PC-9 (cell line): ENCODE results near the gene GALT. TPM values are rescaled to one million over a fixed set of nuclear protein-coding genes. Genes with fewer than 3 reads are reported as not detected.

Experiments
- BruUV-seq: library from RNA; stranded (reverse); fragments of 400-500 nt; replicated peaks from 2 replicates; lab custom pipeline; 2021; lab: Mats Ljungman, UMichigan
- CTCF ChIA-PET: fragments of 300-600 bp; sonication (Branson Sonifier 250); formaldehyde crosslinking; loops from one replicate; lab custom pipeline; 2022; ENCODE audit warnings: antibody characterized with exemption; lab: Charles Lee
- POLR2A ChIA-PET: fragments of 300-600 bp; sonication (Branson Sonifier 250); formaldehyde crosslinking; loops from one replicate; lab custom pipeline; 2022; ENCODE audit warnings: antibody characterized with exemption; ENCODE audit not compliant: unreplicated experiment; lab: Charles Lee
- DNase-seq, 2 experiments: peaks; one replicate each; pipeline versions ENCODE4 v3.0.0 to v3.0.0-alpha.2; 2015 to 2022; ENCODE audit warnings: mixed read lengths in 1 of 2
- H2AFZ ChIP-seq: fragments of 200-600 bp; sonication (generic); 2 replicates; pipeline ENCODE4 v1.8.1; 2017; ENCODE audit warnings: antibody characterized with exemption
- H3F3A ChIP-seq: fragments of 200-600 bp; sonication (generic); 2 replicates; pipeline ENCODE4 v1.8.1; 2017; ENCODE audit warnings: antibody characterized with exemption, mild to moderate bottlenecking, low read depth; ENCODE audit not compliant: insufficient read depth
- H3K27ac ChIP-seq: fragments of 200-600 bp; sonication (generic); 2 replicates; pipeline ENCODE4 v1.6.1; 2016; ENCODE audit warnings: mixed run types
- H3K27me3 ChIP-seq: fragments of 200-600 bp; sonication (generic); 2 replicates; pipeline ENCODE4 v1.6.1; 2016; ENCODE audit warnings: low read depth, mixed run types; ENCODE audit not compliant: insufficient read depth
- H3K36me3 ChIP-seq: fragments of 200-600 bp; sonication (generic); 2 replicates; pipeline ENCODE4 v1.6.1; 2016; ENCODE audit warnings: low read depth, mixed run types
- H3K4me1 ChIP-seq: fragments of 200-600 bp; sonication (generic); replicated peaks from 2 replicates; pipeline ENCODE4 v1.6.1; 2016; ENCODE audit warnings: mixed run types; ENCODE audit not compliant: insufficient read depth
- H3K4me2 ChIP-seq: fragments of 200-600 bp; sonication (generic); 2 replicates; pipeline ENCODE4 v1.6.1; 2017; ENCODE audit warnings: mixed run types
- H3K4me3 ChIP-seq: fragments of 200-600 bp; sonication (generic); 2 replicates; pipeline ENCODE4 v1.6.1; 2016; ENCODE audit warnings: mixed run types
- H3K79me2 ChIP-seq: fragments of 200-600 bp; sonication (generic); 2 replicates; pipeline ENCODE4 v1.6.1; 2017; ENCODE audit warnings: low read depth, mixed run types
- H3K9me2 ChIP-seq: fragments of 200-600 bp; sonication (generic); 2 replicates; pipeline ENCODE4 v1.8.1; 2017; ENCODE audit warnings: mild to moderate bottlenecking; ENCODE audit not compliant: insufficient read depth
- H3K9me3 ChIP-seq: fragments of 200-600 bp; sonication (generic); 2 replicates; pipeline ENCODE4 v1.8.1; 2016; ENCODE audit warnings: low read depth; ENCODE audit not compliant: insufficient read depth
- H4K20me1 ChIP-seq: fragments of 200-600 bp; sonication (generic); 2 replicates; pipeline ENCODE4 v1.8.1; 2017; ENCODE audit not compliant: insufficient read depth
- EZH2 ChIP-seq: fragments of 200-600 bp; sonication (generic); IDR thresholded peaks from 2 replicates; pipeline ENCODE4 v1.8.0; 2017; ENCODE audit warnings: antibody characterized with exemption, low read depth
- intact Hi-C: fragments of 100-400 bp; cut with micrococcal nuclease; formaldehyde crosslinking; loops from one replicate; pipeline ENCODE4 v1.10.0; 2022; ENCODE audit not compliant: unreplicated experiment
- total RNA-seq: library from RNA; stranded (reverse); gene quantifications from 2 replicates; pipeline ENCODE4 v1.2.3, GENCODE V29; 2021
- TF ChIP-seq, protein P1 (sequence below): fragments of 200-600 bp; sonication (generic); conservative IDR thresholded peaks from 2 replicates; pipeline ENCODE4 v1.6.1; 2017; ENCODE audit warnings: mixed run types, antibody characterized with exemption, mild to moderate bottlenecking, moderate library complexity

Gene GALT
- total RNA-seq, 1 experiment from 2014 or later, result 18.2 TPM

DNA sequence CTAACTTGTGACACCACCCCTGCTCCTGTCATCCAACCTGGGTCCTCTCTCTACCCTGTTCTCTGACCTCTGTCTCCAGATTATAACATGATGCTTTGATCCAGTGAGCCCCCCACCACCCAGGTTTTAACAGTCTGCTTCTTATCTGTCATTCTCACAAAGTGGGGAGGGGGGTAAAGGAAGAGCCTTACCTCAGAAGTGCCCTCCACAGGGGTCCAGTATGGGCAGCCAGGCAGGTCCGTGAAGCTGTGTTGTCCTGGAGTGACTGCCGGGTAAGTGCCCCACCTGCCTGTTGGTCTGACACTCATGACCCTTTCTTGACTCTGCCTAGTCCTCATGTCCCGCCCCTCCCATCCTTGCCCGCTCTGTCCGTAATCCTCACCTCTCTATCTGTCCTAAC lies 8.9 kb downstream of the GALT start:
- Histone ChIP-seq H3K79me2 (no peaks in the 10 kb centered on the region), H3K4me1 (peaks cover 8% of the 10 kb centered on the region), H3F3A (peaks cover 7% of the 10 kb centered on the region; the same call in 1 of the 2 replicates), H3K27me3 (no peaks in the 10 kb centered on the region), H3K9me2 (no peaks in the 10 kb centered on the region), H3K4me3 (no peak overlapping the region), H2AFZ (no peak overlapping the region), H3K4me2 (no peak overlapping the region), H3K9me3 (no peaks in the 10 kb centered on the region), H3K36me3 (no peaks in the 10 kb centered on the region), H3K27ac (no peak overlapping the region), H4K20me1 (no peaks in the 10 kb centered on the region)
- no TSS peak for BruUV-seq
- no peak for DNase-seq
- ChIA-PET POLR2A (interaction anchor here (0.6 kb wide), 1 partner anchor 716 kb away, joined by 4 read pairs; no protein-coding TSS in a partner anchor), CTCF (no interaction called here)
- intact Hi-C loops, result no loop called here
- no peak for TF ChIP-seq EZH2
- TF ChIP-seq, protein P1, sequence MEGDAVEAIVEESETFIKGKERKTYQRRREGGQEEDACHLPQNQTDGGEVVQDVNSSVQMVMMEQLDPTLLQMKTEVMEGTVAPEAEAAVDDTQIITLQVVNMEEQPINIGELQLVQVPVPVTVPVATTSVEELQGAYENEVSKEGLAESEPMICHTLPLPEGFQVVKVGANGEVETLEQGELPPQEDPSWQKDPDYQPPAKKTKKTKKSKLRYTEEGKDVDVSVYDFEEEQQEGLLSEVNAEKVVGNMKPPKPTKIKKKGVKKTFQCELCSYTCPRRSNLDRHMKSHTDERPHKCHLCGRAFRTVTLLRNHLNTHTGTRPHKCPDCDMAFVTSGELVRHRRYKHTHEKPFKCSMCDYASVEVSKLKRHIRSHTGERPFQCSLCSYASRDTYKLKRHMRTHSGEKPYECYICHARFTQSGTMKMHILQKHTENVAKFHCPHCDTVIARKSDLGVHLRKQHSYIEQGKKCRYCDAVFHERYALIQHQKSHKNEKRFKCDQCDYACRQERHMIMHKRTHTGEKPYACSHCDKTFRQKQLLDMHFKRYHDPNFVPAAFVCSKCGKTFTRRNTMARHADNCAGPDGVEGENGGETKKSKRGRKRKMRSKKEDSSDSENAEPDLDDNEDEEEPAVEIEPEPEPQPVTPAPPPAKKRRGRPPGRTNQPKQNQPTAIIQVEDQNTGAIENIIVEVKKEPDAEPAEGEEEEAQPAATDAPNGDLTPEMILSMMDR, result no peak

DNA sequence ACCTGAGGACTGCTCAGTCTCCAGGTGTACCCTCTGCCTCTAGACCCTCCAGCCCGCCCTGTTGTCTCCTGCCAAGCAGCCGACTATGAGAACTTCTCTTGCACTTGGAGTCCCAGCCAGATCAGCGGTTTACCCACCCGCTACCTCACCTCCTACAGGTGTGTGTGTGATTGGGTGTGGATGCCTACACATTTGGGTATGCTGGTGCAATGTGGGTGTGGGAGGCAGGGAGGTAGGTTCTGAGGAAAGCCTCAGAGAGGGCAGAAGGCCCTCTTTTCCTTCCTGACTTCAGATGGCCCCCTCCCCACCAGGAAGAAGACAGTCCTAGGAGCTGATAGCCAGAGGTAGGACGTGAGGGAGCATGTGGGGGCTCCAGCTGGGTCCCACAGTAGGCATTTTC lies 10.5 kb downstream of the GALT start:
- Histone ChIP-seq H3K27ac (no peak overlapping the region), H4K20me1 (no peaks in the 10 kb centered on the region), H2AFZ (no peak overlapping the region), H3K4me3 (no peak overlapping the region), H3K27me3 (no peaks in the 10 kb centered on the region), H3K4me1 (peaks cover 8% of the 10 kb centered on the region), H3K79me2 (no peaks in the 10 kb centered on the region), H3F3A (no peaks in the 10 kb centered on the region), H3K4me2 (no peak overlapping the region), H3K9me2 (no peaks in the 10 kb centered on the region), H3K36me3 (no peaks in the 10 kb centered on the region), H3K9me3 (no peaks in the 10 kb centered on the region)
- DNase-seq, result no peak
- BruUV-seq, result no TSS peak
- intact Hi-C loops, result no loop called here
- CTCF ChIA-PET, result interaction anchor here (1.4 kb wide), 1 partner anchor 10 kb away, joined by 3 read pairs; the partner anchor contains the start of gene GALT
- POLR2A ChIA-PET, result no interaction called here
- TF ChIP-seq, protein P1, result no peak
- TF ChIP-seq EZH2, result no peak

DNA sequence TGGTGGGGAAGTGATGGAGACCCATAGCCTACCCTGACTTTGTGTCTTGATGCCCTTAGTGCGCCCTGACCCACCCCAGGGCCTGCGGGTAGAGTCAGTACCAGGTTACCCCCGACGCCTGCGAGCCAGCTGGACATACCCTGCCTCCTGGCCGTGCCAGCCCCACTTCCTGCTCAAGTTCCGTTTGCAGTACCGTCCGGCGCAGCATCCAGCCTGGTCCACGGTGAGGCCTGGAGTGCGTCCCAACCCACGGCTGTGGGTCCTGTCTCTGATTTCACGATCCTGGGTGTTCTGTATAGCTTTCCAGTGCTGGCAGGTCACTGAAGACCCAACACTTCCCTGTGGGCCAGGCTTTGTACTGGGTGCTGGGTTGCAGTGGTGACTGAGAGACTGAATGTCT lies 12.0 kb downstream of the GALT start:
- no peaks in the 10 kb centered on the region for H3K79me2 ChIP-seq
- ChIA-PET CTCF (no interaction called here), POLR2A (no interaction called here)
- no peak overlapping the region for H2AFZ ChIP-seq
- no peak overlapping the region for H3K27ac ChIP-seq
- TF ChIP-seq EZH2, result no peak
- TF ChIP-seq, protein P1, result no peak
- H3K4me3 ChIP-seq, result no peak overlapping the region
- H3K4me1 ChIP-seq, result no peaks in the 10 kb centered on the region
- H3K9me3 ChIP-seq, result no peaks in the 10 kb centered on the region
- no peaks in the 10 kb centered on the region for H3F3A ChIP-seq
- intact Hi-C loops, result no loop called here
- no peaks in the 10 kb centered on the region for H4K20me1 ChIP-seq
- no peak for DNase-seq
- no peak overlapping the region for H3K4me2 ChIP-seq
- no TSS peak for BruUV-seq
- no peaks in the 10 kb centered on the region for H3K36me3 ChIP-seq
- H3K9me2 ChIP-seq, result no peaks in the 10 kb centered on the region
- H3K27me3 ChIP-seq, result no peaks in the 10 kb centered on the region
